Liver (tissue), 9 donors: ENCODE measurements around the gene MELK. TPM values are rescaled to one million over a fixed set of nuclear protein-coding genes. Genes with fewer than 3 reads are reported as not detected.

ENCODE experiments used
- DNase-seq: peaks from one replicate; pipeline ENCODE4 v3.0.0-alpha.2; 2017; ENCODE audit warnings: low spot score
- H3K27ac ChIP-seq, 2 donors: one replicate each; pipeline ENCODE4 v1.7.0; 2013; ENCODE audit warnings: inconsistent platforms in 2 of 2, low read length in 2 of 2, control low read depth in 1 of 2, low read depth in 1 of 2, mild to moderate bottlenecking in 1 of 2
- H3K27me3 ChIP-seq, 4 donors: one replicate each; pipeline versions ENCODE4 v1.6.1 to v1.7.0; 2013; ENCODE audit warnings: low read length in 3 of 4, inconsistent platforms in 1 of 4, mild to moderate bottlenecking in 1 of 4, moderate library complexity in 1 of 4; ENCODE audit not compliant: control insufficient read depth in 4 of 4, insufficient read depth in 4 of 4
- H3K36me3 ChIP-seq, 4 donors: one replicate each; pipeline versions ENCODE4 v1.6.1 to v1.7.0; 2013; ENCODE audit warnings: low read length in 3 of 4, mild to moderate bottlenecking in 3 of 4, low read depth in 1 of 4, moderate library complexity in 1 of 4; ENCODE audit not compliant: control insufficient read depth in 4 of 4, insufficient read depth in 3 of 4
- H3K4me1 ChIP-seq, 4 donors: one replicate each; pipeline versions ENCODE4 v1.6.1 to v1.7.0; 2013; ENCODE audit warnings: low read length in 3 of 4, mild to moderate bottlenecking in 3 of 4, moderate library complexity in 1 of 4; ENCODE audit not compliant: control insufficient read depth in 4 of 4, insufficient read depth in 4 of 4
- H3K4me3 ChIP-seq, 3 donors: one replicate each; pipeline versions ENCODE4 v1.6.1 to v1.7.0; 2013; ENCODE audit warnings: low read length in 3 of 3, control low read depth in 1 of 3, low read depth in 1 of 3, mild to moderate bottlenecking in 1 of 3
- H3K9ac ChIP-seq, 2 donors: one replicate each; pipeline ENCODE4 v1.7.0; 2013; ENCODE audit warnings: low read length in 2 of 2, mild to moderate bottlenecking in 2 of 2, moderate library complexity in 2 of 2, control low read depth in 1 of 2, low read depth in 1 of 2
- H3K9me3 ChIP-seq, 4 donors: one replicate each; pipeline versions ENCODE4 v1.6.1 to v1.7.0; 2013; ENCODE audit warnings: low read length in 3 of 4; ENCODE audit not compliant: control insufficient read depth in 4 of 4
- EGR1 ChIP-seq, 2 donors: IDR thresholded peaks; 2 replicates each; pipeline ENCODE4 v1.6.1; 2016 to 2018; ENCODE audit warnings: antibody characterized with exemption in 2 of 2, low read depth in 2 of 2
- FOXA1 ChIP-seq: IDR thresholded peaks from 2 replicates; pipeline ENCODE4 v1.6.1; 2016; ENCODE audit warnings: antibody characterized with exemption
- FOXA2 ChIP-seq: IDR thresholded peaks from 2 replicates; pipeline ENCODE4 v1.6.1; 2016; ENCODE audit warnings: antibody characterized with exemption
- GABPA ChIP-seq, 2 donors: IDR thresholded peaks in 1 of 2; conservative IDR thresholded peaks in 1 of 2; 2 replicates each; pipeline ENCODE4 v1.6.1; 2016; ENCODE audit warnings: antibody characterized with exemption in 2 of 2, mild to moderate bottlenecking in 1 of 2, moderate library complexity in 1 of 2
- HNF4G ChIP-seq: IDR thresholded peaks from 2 replicates; pipeline ENCODE4 v1.6.1; 2016; ENCODE audit warnings: antibody characterized with exemption
- NR2F2 ChIP-seq: IDR thresholded peaks from 2 replicates; pipeline ENCODE4 v1.6.1; 2016; ENCODE audit warnings: antibody characterized with exemption
- RAD21 ChIP-seq, 2 donors: IDR thresholded peaks; 2 replicates each; pipeline ENCODE4 v1.6.1; 2016; ENCODE audit warnings: antibody characterized with exemption in 2 of 2, mild to moderate bottlenecking in 2 of 2
- RXRA ChIP-seq, 2 donors: IDR thresholded peaks; 2 replicates each; pipeline ENCODE4 v1.6.1; 2017 to 2018; ENCODE audit warnings: antibody characterized with exemption in 2 of 2, mild to moderate bottlenecking in 1 of 2
- SP1 ChIP-seq: IDR thresholded peaks from 2 replicates; pipeline ENCODE4 v1.6.1; 2018; ENCODE audit warnings: antibody characterized with exemption, mild to moderate bottlenecking
- TAF1 ChIP-seq: conservative IDR thresholded peaks from 2 replicates; pipeline ENCODE4 v1.6.1; 2016; ENCODE audit warnings: antibody characterized with exemption, mild to moderate bottlenecking
- WGBS: extraction: QIAGEN DNeasy Blood & Tissue Kit; methylation state at CpG from one replicate; pipeline ENCODE4 v1.1.7; 2013; 5-methylcytosine and 5-hydroxymethylcytosine counted together
- polyA plus RNA-seq, 2 donors: library from polyadenylated mRNA; stranded (reverse) in 1 of 2; unstranded in 1 of 2; fragments of 200-250 nt in 1 of 2; fragments of >200 nt in 1 of 2; fragmentation: Nextera tagmentation in 1 of 2; extraction: Ambion mirVana in 1 of 2; gene quantifications; one replicate each; pipeline versions ENCODE4 v1.2.1 to v1.2.3, GENCODE V29; 2013 to 2015
- total RNA-seq, 2 donors: library from RNA; depleted of rRNA; stranded (reverse); fragments of >200 nt; gene quantifications; one replicate each; pipeline ENCODE4 v1.2.3, GENCODE V29; 2014
- TF ChIP-seq, protein P1 (sequence below): IDR thresholded peaks from 2 replicates; pipeline ENCODE4 v1.6.1; 2016; ENCODE audit warnings: antibody characterized with exemption
- TF ChIP-seq, protein P2 (sequence below): fragments of 150-350 bp; IDR thresholded peaks from 2 replicates; pipeline ENCODE4 v1.5.1; 2017; ENCODE audit warnings: improper control_type of control experiment, low read depth, low read length; ENCODE audit not compliant: missing input control
- TF ChIP-seq, protein P3 (sequence below): IDR thresholded peaks from 2 replicates; pipeline ENCODE4 v1.6.1; 2016; ENCODE audit warnings: antibody characterized with exemption
- TF ChIP-seq, protein P4 (sequence below): IDR thresholded peaks from 2 replicates; pipeline ENCODE4 v1.6.1; 2016; ENCODE audit warnings: antibody characterized with exemption
- TF ChIP-seq, protein P5 (sequence below): IDR thresholded peaks from 2 replicates; pipeline ENCODE4 v1.6.1; 2016; ENCODE audit warnings: antibody characterized with exemption, mild to moderate bottlenecking
- donor health status: healthy.
- donor health status: healthy.
- donor health status: healthy.
- donor health status: healthy.
- donor health status: healthy.

Gene MELK
- total and polyA plus RNA-seq, 4 donors = 0.08 to 19.5 (median 1.0) TPM

DNA sequence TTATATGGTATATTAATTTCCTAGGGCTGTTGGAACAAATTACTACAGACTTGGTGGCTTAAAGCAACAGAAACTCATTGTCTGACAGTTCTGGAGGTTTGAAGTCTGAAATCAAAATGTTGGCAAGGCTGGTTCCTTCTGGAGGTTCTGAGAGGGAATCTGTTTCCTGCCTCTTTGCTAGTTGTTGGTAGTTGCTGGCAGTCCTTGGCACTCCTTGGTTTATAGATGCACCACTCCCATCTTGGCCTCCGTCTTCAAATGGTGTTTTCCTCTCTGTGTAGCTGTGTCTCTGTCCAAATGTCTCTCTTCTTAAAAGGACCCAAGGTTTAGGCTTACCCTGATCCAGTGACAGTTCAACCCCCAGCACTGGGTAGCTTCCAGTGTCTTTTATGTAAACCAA is 17.5 kb downstream of the MELK start:
- Histone ChIP-seq H3K4me1 (no peaks in the 10 kb centered on the region), H3K4me3 (no peak overlapping the region), H3K27ac (no peak overlapping the region), H3K36me3 (no peaks in the 10 kb centered on the region), H3K9me3 (no peaks in the 10 kb centered on the region), H3K27me3 (no peaks in the 10 kb centered on the region), H3K9ac (no peak overlapping the region)
- TF ChIP-seq EGR1 (IDR thresholded peaks at IDR 0.05; ENCODE audit: low read depth in 2 of 2) (no peak), HNF4G (no peak), NR2F2 (no peak), RXRA (IDR thresholded peaks at IDR 0.05) (no peak), GABPA (IDR thresholded peaks at IDR 0.05 in 1 of 2, conservative IDR thresholded peaks at IDR 0.05 in 1 of 2) (no peak), RAD21 (IDR thresholded peaks at IDR 0.05) (no peak), FOXA2 (no peak), SP1 (no peak), TAF1 (no peak), FOXA1 (no peak)
- TF ChIP-seq, protein P1, sequence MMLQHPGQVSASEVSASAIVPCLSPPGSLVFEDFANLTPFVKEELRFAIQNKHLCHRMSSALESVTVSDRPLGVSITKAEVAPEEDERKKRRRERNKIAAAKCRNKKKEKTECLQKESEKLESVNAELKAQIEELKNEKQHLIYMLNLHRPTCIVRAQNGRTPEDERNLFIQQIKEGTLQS = no peak
- TF ChIP-seq, protein P2, sequence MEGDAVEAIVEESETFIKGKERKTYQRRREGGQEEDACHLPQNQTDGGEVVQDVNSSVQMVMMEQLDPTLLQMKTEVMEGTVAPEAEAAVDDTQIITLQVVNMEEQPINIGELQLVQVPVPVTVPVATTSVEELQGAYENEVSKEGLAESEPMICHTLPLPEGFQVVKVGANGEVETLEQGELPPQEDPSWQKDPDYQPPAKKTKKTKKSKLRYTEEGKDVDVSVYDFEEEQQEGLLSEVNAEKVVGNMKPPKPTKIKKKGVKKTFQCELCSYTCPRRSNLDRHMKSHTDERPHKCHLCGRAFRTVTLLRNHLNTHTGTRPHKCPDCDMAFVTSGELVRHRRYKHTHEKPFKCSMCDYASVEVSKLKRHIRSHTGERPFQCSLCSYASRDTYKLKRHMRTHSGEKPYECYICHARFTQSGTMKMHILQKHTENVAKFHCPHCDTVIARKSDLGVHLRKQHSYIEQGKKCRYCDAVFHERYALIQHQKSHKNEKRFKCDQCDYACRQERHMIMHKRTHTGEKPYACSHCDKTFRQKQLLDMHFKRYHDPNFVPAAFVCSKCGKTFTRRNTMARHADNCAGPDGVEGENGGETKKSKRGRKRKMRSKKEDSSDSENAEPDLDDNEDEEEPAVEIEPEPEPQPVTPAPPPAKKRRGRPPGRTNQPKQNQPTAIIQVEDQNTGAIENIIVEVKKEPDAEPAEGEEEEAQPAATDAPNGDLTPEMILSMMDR = no peak
- TF ChIP-seq, protein P3, sequence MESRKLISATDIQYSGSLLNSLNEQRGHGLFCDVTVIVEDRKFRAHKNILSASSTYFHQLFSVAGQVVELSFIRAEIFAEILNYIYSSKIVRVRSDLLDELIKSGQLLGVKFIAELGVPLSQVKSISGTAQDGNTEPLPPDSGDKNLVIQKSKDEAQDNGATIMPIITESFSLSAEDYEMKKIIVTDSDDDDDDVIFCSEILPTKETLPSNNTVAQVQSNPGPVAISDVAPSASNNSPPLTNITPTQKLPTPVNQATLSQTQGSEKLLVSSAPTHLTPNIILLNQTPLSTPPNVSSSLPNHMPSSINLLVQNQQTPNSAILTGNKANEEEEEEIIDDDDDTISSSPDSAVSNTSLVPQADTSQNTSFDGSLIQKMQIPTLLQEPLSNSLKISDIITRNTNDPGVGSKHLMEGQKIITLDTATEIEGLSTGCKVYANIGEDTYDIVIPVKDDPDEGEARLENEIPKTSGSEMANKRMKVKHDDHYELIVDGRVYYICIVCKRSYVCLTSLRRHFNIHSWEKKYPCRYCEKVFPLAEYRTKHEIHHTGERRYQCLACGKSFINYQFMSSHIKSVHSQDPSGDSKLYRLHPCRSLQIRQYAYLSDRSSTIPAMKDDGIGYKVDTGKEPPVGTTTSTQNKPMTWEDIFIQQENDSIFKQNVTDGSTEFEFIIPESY = no peak
- TF ChIP-seq, protein P4, sequence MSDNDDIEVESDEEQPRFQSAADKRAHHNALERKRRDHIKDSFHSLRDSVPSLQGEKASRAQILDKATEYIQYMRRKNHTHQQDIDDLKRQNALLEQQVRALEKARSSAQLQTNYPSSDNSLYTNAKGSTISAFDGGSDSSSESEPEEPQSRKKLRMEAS = no peak
- TF ChIP-seq, protein P5, sequence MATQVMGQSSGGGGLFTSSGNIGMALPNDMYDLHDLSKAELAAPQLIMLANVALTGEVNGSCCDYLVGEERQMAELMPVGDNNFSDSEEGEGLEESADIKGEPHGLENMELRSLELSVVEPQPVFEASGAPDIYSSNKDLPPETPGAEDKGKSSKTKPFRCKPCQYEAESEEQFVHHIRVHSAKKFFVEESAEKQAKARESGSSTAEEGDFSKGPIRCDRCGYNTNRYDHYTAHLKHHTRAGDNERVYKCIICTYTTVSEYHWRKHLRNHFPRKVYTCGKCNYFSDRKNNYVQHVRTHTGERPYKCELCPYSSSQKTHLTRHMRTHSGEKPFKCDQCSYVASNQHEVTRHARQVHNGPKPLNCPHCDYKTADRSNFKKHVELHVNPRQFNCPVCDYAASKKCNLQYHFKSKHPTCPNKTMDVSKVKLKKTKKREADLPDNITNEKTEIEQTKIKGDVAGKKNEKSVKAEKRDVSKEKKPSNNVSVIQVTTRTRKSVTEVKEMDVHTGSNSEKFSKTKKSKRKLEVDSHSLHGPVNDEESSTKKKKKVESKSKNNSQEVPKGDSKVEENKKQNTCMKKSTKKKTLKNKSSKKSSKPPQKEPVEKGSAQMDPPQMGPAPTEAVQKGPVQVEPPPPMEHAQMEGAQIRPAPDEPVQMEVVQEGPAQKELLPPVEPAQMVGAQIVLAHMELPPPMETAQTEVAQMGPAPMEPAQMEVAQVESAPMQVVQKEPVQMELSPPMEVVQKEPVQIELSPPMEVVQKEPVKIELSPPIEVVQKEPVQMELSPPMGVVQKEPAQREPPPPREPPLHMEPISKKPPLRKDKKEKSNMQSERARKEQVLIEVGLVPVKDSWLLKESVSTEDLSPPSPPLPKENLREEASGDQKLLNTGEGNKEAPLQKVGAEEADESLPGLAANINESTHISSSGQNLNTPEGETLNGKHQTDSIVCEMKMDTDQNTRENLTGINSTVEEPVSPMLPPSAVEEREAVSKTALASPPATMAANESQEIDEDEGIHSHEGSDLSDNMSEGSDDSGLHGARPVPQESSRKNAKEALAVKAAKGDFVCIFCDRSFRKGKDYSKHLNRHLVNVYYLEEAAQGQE = no peak
- WGBS = 91% methylated on average over 1 of the region's 1 CpG
- DNase-seq = no peak
